GM21526 (cell line): Measurements from ENCODE around the gene SEZ6L2.
"Not testable (repeated sequence)": the region's sequence is repeated elsewhere in the genome, so short reads cannot be mapped to it uniquely, and the experiment has no call there.

Experiments
- ATAC-seq: cut with Tn5 transposase; IDR thresholded peaks from one replicate; pipeline ENCODE4 v1.9.1; 2021; ENCODE audit warnings: moderate library complexity; ENCODE audit not compliant: unreplicated experiment, low FRiP score

SEZ6L2 gene

DNA sequence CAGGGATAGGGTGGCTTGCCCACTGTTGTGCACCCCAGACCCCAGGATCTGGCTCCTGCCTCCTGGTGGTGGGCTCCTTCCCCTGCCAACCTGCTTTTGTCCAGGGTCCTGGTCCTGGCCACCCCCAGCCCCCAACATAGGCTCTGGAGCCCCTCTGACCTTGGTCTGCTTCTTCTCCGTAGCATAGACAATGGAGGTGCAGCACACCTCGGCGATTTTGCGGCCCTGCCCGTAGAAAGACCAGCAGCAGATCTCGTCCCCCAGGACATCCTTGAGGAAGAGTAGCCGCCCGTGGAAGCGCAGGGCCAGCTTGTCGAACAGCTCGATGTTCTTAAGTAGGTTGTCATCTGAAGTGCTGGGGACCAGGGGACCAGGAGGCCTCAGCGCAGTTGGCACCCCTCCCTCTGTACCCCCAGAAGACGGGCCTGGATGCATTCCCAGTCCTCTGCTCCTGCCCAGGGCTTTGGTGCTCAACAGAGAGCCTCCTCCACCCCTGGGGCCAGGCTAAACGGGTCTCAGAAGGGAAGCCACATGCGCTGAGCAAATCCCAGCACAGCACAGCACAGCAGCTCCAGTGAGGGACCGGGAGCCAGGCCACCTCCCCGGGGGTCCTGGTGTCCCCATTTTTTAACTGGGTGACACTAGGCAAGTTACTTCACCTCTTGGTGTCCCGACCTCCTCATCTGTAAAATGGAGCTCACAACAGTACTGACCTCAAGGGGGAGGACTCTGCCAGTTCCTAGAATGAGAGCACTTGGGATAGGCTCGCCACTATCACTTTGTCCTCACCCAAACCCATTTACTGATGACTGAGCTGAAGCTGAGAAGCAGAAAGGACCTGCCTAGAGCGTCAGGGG is 11.7 kb upstream of the SEZ6L2 start:
- ATAC-seq: no peak

DNA sequence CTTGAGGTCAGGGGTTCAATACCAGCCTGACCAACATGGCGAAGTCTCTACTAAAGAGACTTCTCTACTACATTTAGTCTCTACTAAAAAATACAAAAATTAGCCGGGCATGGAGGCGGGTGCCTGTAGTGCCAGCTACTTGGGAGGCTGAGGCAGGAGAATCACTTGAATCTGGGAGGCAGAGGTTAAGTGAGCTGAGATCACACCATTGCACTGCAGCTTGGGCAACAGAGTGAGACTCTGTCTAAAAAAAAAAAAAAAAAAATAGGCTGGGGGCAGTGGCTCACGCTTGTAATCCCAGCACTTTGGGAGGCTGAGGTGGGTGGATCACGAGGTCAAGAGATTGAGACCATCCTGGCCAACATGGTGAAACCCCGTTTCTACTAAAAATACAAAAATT is 10.5 kb upstream of the SEZ6L2 start:
- ATAC-seq: not testable (repeated sequence)

DNA sequence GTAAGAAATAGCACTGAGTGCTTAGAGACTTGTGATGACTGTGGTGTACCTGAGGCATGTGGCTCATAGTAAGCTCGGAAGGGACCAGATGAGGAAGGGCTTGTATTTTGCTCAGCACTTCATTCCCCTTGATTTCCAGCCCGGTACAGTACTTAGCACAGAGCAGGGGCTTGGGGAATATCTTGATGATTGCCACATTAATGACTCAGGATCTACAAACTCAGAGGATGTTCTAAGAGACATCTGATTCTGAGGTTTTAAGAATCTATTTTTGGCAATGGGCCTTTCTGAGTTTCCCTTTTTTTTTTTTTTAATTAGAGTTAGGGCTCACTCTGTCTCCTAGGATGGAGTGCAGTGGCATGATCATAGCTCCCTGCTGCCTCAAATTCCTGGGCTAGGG is 10.0 kb upstream of the SEZ6L2 start:
- no peak for ATAC-seq

DNA sequence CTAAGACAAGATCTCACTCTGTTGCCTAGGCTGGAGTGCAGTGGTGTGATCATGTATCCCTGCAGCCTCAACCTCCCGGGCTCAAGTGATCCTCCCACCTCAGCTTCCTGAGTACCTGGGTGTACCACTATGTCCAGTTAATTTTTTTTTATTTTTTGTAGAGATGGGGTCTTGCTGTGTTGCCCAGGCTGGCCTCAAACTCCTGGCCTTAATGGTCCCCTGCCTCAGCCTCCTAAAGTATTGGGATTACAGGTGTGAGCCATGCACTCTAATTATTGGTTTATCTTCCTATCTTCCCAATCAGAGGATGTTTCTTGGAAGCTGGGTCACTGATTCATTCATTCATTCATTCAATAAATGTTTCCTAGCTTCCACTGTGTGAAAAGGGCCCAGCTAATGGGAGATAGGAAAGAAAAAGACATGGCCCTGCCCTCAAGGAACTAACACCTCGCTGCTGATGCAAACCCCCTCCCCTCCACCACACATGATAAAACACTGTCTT is 9.4 kb upstream of the SEZ6L2 start:
- ATAC-seq: no peak

DNA sequence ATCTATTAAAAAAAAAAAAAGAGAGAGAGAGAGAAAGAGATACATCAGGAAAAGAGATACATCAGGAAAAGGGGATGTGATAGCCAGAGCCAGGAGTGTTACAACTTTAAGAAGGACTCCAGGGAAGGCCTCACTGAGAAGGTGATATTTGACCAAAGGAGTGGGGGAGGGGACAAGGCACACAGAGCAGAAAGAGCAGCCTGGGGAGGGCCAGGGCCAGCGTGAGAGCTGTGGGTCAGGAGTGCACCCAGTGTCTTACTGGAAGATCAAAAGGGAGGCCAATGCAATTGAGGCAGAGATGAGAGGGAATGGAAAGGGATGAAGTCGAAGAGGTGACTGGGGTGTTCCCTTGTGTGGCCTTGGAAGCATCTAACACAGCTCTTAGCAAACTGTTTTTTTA is 8.6 kb upstream of the SEZ6L2 start:
- ATAC-seq: no peak

- no peak for ATAC-seq
Measured at GRCh38 chr16:29906520-29907244, 7.3 kb upstream of the SEZ6L2 start.

- no peak for ATAC-seq
Measured at GRCh38 chr16:29905668-29906067, 6.3 kb upstream of the SEZ6L2 start.

DNA sequence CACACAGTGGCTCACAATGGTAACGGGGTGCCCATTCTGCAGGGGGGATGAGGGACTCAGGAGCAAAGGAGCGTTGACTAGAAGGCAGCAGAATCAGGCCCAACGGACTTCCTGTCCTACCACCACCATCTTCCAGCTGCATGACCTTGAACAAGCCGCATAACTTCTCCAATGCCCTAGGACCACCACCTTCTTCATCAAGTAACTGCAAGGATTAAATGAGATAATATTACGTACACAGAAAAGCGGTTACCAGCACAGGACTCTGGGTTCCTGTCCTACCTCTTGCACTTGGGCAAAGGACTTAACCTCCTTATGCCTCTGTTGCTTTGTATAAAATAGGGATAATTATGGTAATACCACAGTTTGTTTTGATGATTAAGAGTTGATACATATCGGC is 5.6 kb upstream of the SEZ6L2 start:
- ATAC-seq: no peak

GRCh38 chr16:29903590-29903989 is 4.2 kb upstream of the SEZ6L2 start:
- ATAC-seq: no peak

DNA sequence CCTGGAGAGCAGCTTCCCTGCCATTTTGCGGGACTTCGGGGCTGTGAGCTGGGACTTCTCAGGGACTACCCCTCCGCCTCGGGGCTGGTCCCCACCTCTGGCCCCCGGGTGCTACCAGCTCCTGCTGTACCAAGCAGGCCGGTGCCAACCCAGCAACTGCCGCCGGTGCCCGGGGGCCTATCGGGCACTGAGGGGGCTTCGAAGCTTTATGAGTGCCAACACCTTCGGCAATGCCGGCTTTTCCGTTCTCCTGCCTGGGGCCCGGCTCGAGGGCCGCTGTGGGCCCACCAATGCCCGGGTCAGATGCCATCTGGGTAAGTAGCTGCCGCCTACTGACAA is 2.2 kb upstream of the SEZ6L2 start:
- no peak for ATAC-seq

DNA sequence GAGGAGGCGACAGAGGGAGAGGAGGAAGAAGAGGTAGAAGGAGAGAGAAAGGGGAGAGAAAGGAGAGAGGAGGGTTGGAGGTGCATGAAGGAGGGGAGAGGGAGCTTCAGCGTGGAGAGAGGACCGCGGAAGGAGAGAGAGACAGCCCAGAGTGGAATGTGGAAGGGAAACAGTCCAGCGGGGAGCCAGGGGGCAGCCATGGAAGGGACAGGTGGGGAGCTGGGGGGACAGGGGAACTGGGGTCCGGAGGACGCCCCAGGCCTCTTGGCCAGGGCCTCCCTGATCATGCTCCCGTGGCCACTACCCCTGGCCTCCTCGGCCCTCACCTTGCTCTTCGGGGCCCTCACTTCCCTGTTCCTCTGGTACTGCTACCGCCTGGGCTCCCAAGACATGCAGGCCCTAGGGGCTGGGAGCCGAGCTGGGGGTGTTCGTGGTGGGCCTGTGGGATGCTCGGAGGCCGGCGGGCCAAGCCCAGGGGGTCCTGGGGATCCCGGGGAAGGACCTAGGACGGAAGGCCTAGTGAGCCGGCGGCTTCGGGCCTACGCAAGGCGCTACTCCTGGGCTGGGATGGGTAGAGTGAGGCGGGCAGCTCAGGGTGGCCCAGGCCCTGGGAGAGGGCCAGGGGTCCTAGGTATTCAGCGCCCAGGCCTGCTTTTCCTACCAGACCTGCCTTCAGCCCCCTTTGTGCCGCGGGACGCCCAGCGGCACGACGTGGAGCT is 1.7 kb upstream of the SEZ6L2 start:
- ATAC-seq: no peak

- ATAC-seq: peak; percentile 62
Measured at GRCh38 chr16:29900102-29900887, 945 bp upstream of the SEZ6L2 start, which contains the start of gene ASPHD1. Gene ASPHD1 (plus strand): TSS chr16:29900488. CDS start chr16:29900972, 484 bp downstream.

DNA sequence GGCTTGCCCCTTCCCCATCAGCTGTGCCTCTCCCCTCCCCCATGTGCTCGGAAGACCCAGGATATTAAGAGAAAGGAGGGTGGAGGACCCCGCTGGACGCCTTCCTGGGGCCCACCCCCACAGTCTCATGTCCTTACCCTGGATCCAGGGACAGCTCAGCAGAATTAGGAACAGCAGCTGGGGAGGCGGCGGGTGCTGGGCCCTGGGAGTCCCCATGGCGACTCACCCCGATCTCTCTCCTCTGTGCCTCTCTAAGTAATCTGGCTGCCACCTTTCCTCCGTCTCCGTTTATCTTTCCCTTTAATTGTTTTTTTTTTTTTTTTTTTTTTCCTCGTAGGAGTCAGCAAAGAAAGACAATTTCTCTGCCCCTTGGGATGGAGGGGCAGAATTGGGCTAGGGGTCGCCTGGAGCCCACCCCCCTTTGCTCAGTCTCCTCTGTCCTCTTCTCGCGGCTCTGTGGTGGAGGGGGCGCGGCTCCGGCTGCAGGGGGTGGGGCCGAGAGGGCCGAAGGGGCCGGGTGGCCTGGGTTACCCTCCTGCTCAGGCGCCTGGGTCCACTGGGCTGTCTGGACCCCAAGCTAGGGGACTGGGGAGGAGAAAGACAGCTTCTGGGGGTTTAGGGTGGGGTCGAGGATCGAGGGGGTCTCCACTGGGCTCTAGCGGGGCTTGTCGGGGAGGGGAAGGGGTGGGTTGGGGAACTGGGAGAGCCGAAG is 390 bp downstream of the SEZ6L2 start:
- no peak for ATAC-seq

DNA sequence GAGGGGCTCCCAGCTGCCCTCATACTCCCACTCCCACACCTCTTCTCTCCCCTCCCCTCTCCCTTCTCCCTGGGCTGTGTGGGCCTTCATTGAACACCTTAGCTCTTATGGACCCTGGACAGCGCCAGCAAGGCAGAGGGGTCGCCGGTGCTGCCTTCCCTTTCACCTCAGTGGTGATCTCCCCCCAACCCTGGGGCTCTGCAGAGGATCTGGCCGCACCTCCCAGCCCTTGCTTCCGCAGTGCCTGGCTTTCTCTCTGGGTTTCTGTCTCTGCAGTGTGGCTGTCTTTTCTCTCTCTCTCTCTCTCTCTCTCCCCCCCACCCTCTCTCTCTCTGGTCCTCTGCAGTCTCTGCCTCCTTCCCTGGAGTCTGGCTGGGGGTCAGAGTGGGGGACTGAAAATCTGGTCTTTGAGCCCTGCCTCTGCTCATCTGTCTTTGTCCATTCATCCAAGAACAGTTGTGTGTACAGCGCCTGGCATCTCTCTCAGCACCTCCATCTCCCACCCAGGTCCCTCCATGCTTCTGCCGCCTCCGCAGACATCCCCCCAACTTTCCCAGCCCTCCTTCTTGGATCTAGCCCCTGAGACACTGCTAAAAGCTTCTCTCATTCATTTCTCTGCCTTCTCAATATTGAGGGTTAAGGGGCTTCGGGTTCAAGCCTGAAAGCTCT is 1.1 kb downstream of the SEZ6L2 start:
- no peak for ATAC-seq

DNA sequence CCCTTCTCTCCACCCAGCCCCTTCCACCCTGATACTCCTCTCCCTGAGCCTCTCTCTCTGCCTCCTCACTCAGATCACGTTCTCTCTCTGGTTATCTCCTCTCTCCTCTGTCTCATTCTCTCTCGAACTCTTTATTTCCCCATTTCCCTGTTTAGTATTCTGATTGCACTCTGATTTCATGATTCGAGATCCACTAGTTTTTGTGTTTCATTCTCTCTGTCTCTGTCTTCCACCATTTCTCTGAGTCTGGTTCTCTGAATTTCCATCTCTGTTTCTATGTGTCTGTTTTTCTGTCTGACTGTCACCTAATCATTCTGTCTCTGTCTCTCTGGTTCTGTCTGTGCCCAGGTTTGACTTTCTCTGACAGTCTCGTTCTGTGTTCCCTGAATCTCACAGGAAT is 2.0 kb downstream of the SEZ6L2 start:
- no peak for ATAC-seq

GRCh38 chr16:29896841-29897240 is 2.5 kb downstream of the SEZ6L2 start:
- ATAC-seq: no peak

- no peak for ATAC-seq
Measured at GRCh38 chr16:29894352-29894751, 5.0 kb downstream of the SEZ6L2 start.

DNA sequence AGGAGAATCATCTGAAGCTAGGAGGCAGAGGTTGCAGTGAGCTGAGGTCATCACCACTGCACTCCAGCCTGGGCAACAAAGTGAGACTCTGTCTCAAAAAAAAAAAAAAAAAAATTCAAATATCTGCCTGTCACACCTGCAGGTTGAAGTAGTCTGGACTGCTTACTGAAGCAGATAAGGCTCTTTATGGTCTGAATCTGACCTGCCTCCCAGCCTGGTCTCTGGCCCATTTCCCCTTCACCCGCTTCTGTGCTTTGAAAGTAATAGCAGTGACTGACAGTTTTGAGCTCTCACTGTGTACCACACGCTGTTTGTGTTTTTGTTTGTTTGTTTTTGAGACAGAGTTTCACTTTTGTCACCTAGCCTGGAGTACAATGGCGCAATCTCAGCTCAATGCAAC is 5.8 kb downstream of the SEZ6L2 start:
- no peak for ATAC-seq

- ATAC-seq: no peak
Measured at GRCh38 chr16:29892458-29892813, 6.9 kb downstream of the SEZ6L2 start.
